HG02571 (cell line): Measurements from ENCODE around the gene CACNG4.
"Not testable (repeated sequence)": the region's sequence is repeated elsewhere in the genome, so short reads cannot be mapped to it uniquely, and the experiment has no call there.

ENCODE experiments used
- ATAC-seq: cut with Tn5 transposase; IDR thresholded peaks from one replicate; pipeline ENCODE4 v1.9.1; 2021; ENCODE audit warnings: mild to moderate bottlenecking, moderate library complexity; ENCODE audit not compliant: unreplicated experiment

CACNG4 gene

DNA sequence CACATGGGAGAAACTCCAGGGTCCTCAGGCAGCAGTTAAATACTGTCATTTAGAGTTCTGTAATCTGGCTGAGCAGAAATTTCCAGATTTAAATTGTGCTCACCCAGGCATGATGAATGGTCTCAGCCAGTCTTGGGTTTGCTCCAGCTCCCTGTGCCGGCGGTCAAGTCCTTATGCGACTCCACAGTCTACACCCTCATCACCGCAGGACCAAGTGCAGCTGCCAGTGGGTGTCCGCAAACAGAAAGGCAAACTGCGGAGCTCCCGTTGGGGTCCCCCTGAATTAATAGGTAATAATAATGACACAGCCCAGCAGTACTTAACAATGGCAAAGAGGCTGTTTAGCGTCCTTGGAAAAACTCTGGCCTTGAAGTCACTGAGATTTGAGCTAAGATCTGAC is 3.9 kb upstream of the CACNG4 start:
- ATAC-seq, result no peak

DNA sequence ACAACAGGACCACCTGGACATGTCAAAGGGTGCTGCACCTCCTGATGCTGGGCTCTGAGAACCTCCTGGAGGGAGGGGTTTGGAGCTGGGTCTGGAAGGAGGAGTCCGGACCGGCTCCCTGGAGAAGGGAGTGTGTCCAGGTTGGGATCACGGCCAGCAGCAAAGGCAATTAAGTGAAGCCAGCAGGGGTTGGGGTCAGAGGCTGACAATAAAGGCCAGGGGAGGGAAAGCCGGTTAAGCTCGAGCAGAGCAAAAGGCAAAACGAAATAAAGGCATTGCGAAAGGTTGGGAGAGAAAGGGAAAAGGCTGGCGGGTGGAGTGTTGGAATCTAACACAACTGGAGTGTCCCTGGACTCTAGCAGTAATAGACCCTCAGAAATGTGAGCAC is 992 bp upstream of the CACNG4 start:
- no peak for ATAC-seq

DNA sequence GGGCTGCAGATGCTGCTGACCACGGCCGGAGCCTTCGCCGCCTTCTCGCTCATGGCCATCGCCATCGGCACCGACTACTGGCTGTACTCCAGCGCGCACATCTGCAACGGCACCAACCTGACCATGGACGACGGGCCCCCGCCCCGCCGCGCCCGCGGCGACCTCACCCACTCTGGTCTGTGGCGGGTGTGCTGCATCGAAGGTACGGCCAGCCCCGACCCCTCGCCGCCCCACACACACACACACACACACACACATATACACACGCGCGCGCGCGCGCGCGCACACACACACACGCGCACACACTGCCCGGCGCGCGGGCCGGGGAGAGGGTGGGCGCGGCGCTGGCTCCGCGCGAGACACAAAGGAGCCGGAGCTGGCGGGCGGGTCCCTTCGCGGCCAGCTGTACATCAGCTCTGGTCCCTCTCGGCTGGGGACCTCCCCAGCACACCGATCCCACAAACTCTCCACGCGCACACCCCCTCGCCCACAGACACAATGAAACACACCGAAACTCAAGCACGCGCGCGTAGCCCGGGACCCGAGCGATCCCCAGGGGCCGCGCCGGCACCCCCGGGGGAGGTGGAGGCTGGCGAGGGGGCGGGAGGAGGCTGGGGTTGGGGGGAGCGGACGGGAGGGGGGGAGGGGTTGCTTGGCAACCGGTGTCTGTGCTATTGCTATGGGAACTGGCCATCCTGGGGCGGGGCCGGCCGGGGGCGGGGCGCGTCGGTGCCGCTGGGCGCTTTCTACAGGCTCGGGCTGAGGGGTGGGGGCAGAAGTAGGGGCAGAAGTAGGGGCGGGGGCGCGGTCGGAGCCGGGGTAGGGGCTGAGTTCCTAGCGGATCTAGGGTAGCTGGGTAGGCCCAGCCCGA is 658 bp downstream of the CACNG4 start:
- ATAC-seq, result no peak

GRCh38 chr17:66965801-66966262 is 1.3 kb downstream of the CACNG4 start:
- ATAC-seq, result no peak

GRCh38 chr17:66966298-66966697 is 1.8 kb downstream of the CACNG4 start:
- no peak for ATAC-seq

DNA sequence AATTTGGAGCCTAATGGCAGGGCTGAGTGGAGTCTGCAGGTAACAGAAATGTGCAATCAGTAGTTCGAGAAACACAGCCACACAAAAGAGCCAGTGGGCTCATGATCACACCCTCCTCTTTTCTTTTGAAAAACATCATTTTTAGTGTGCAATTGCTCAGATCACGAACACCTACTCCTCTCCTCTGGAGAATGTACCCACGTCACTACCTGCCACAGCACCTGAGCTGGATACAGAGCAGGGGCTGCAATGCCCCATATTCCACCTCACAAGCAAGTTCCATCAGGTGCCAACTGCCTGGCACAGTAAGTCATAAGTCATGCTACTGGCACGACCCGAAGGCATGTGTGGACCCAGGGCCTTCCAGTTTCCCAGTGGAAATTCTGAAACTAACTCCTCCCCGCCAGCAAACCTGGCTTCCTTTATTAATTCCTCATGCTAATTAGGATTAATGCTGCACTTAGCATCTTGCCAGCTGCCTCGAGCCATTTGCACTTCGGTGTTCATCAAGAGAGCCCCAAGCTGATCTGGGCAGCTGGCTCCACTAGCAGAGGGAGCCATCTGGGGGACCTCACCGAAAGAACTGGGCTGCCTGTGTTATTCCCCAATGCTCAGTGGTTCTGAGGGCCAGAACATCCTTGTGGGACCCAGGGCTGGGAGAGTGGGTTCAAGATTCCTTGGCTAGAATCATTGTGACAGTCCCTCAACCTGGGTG is 2.4 kb downstream of the CACNG4 start:
- ATAC-seq, result no peak

DNA sequence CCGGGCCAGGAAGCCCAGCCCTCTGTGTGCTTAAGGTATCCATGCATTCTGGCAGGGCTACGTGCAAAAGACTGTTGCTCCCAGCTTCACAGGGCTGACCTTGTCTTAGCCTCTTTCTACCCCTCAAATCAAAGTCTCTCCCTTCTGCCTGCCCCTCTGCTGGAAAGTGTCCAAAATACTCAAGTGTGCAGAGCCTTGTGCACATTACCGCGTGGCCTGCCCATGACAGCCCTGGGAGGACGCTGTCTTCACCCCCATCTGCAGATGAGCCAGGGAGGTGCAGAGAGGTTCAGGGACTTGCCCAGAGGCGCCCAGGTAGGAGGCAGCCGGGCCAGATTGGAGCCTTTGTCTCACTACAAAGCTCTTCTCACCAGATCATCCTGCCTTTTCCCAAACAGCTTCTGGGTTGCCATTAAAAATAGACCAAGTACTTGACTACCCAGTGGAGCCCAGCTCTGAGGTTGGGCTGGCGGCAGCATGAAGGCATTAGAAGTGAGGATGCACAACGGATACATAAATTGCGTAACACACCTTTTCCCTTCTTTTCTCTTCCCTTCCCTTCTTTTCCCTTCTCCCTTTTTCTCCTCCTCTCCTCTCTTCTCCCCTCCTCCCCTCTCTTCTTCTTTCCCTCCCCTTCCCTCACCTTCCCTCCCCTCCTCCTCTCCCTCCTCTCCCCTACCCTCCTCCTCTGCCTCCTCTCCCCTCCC is 3.5 kb downstream of the CACNG4 start:
- ATAC-seq, result no peak

- ATAC-seq, result no peak
These were observed 4.4 kb downstream of the CACNG4 start for GRCh38 chr17:66968916-66969315.

- no peak for ATAC-seq
These were observed 5.6 kb downstream of the CACNG4 start for GRCh38 chr17:66970140-66970539.

- ATAC-seq, result no peak
These were observed 6.3 kb downstream of the CACNG4 start for GRCh38 chr17:66970797-66971196.

DNA sequence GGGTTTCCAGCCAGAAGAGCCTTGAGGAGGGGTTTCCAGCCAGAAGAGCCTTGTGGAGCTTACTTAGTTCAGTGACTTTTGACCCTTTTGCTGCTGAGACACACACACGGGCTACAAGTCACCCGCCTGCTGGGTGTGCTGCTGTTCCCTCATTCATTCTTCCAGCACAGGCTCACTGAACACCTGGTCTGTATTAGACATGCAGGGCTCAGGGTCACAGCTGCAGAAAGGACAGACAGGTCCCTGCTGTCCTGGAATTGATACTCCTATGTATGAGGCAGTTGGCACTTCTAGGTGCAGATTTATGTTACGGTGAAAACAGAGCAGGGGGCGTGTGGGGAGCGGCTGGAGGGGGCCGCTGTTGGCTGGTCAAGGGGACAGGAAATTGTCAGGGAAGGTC is 6.8 kb downstream of the CACNG4 start:
- ATAC-seq, result no peak

DNA sequence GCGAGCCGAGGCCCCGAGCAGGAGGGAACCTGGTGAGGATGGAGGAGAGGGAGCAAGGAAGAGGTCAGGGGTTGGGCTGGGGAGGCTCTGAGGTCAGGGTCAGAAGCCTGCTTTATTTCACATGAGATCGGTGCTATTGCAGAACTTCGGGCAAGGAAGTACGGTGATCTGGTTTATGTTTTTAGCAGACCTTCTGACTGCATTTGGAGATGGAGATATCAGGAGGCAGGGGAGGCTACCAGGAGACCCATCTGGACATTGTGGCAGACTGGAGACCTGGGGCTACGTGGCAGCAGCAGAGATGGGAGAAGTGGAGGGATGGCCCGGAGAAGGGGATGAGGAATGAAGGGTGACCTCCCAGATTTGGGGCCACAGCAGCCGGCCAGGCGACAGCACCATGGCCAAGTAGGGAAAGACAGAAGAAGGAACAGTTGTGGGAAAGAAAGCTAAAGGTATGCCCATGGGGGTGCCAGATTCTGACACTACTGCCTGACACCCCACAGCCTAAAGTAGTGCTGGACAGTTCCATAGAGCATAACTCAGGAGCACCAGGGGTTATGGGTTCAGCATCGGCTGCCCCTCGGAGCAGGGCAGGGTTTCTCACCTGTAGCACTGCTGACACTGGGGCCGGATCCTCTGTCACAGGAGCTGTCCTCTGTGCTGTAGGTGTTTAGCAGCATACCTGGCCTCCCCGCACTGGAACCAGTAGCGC is 7.4 kb downstream of the CACNG4 start:
- ATAC-seq, result no peak

DNA sequence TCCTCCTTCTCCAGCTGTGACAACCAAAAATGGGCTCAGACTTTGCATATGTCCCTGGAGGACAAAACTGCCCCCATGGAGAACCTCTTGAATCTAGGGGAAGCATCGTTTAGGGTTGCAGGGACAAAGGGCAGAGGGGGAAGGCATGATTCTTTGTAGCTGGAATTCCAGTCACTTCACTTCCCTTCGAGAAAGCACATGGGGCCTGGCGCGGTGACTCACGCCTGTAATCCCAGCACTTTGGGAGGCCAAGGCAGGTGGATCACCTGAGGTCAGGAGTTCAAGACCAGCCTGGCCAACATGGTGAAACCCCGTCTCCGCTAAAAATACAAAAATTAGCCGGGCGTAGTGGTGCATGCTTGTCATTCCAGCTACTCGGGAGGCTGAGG is 7.9 kb downstream of the CACNG4 start:
- ATAC-seq, result not testable (repeated sequence)

GRCh38 chr17:66975188-66975587 is 10.7 kb downstream of the CACNG4 start:
- ATAC-seq, result no peak

GRCh38 chr17:66975614-66976378 is 11.3 kb downstream of the CACNG4 start:
- no peak for ATAC-seq

GRCh38 chr17:66976379-66976663 is 11.8 kb downstream of the CACNG4 start:
- no peak for ATAC-seq

DNA sequence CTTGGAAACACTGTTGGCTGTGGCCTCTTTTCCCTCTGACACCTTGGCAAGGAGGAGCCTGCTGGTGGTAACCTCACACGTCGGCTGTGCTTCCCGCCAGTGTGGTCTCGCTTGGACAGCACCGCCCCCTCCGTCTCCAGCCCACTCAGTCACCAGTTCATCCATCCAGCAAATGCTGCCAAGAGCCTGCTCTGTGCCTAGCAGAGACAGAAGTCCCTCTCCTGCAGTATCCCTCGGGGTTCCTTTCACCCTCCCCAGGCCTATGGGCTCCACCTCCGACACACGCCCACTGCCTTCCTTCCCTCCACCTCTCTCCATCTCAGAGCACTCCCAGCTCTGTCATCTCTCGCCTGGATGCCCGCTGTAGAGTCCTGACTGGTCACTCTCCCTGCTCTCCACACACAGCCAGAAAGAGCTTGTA is 12.3 kb downstream of the CACNG4 start:
- ATAC-seq, result no peak

DNA sequence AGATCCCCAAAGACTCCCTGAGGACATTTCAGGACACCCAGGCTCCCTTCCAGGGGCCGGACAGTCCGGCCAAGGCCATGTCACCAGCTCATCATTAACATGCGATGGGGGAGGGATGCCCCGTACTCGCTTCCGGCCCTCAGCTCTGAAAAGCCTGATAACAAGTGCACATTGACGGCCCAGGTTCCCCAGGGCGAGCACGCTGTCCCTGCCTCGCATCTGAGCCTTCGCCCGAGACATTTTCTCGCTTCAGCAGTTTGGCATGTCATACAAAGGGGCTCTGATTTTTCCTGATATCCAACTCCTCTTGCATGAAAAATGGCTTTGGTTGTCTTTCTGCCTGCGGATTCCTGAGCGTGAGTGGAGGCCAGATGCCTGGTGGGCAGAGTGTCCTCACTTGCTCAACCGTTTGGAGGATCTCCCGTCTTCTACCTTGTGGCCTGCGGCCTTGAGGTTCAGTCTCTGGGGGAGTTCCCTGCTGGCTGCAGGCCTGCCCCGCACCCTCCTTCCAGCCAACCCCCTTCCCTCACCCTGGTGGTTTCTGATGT is 14.1 kb downstream of the CACNG4 start:
- ATAC-seq, result no peak

GRCh38 chr17:66980896-66981295 is 16.4 kb downstream of the CACNG4 start:
- ATAC-seq, result no peak

- ATAC-seq, result no peak
These were observed 17.5 kb downstream of the CACNG4 start for GRCh38 chr17:66981983-66982508.
